GM18520 (cell line): ENCODE results near the gene TBC1D8.

Experiments
- ATAC-seq: cut with Tn5 transposase; IDR thresholded peaks from one replicate; pipeline ENCODE4 v1.9.1; 2021; ENCODE audit not compliant: unreplicated experiment

Gene TBC1D8

DNA sequence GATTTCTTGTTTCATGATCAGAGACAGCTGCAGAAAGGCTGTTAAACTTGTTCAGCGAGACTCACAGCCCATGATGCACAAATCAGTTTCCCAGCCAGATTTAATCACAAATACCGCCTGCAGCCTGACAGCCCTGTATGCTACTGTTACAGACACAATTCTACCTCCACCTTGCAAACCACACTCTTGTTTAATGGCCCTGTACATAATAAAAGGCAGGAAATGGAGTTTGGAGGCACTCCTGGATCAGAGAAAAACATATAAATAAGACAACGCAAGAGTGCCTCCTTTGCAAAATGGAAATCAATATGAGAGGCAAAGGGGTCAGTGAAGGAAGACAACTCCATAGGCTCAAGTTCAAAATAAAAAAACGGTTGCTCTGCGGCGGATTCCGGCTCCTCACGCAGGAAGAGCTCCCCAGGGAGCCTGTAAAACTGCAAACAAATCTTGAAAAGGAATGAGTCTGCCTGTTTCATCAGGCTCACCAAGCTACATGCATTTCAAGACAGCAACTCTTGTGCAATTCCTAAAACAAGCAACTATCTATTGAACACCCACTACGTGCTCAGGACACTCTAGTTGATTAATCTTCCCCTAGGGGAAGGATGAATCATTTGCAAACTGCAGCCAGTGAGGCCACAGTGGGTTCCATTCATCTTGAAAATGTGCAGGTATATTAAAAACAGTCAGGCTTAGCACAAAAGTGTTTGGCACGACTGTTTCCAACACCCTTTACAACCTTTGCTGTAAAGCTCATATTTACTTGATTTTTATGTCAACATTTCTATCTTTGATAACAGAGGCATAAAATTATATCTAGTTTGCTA lies 37.5 kb downstream of the TBC1D8 start:
- no peak for ATAC-seq

DNA sequence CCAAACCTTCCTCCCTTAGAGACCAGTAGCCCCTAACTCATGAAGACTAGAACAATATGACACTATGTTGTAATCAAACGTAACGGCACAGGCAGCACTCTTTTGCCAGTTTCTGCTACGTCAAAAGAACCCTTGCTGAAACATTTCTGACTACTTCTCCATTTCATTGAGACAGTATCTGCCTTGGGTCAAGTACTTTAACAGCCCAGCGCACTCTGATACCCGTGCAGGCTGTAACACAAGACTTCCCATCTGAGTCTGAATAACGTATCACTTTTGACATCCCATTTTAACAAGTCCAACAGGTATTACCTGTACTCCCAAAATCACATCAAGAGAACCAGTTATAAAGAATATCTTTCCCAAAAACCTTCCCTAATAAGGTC lies 38.4 kb downstream of the TBC1D8 start:
- ATAC-seq, result no peak

GRCh38 chr2:101111917-101112771 lies 39.0 kb downstream of the TBC1D8 start:
- no peak for ATAC-seq

DNA sequence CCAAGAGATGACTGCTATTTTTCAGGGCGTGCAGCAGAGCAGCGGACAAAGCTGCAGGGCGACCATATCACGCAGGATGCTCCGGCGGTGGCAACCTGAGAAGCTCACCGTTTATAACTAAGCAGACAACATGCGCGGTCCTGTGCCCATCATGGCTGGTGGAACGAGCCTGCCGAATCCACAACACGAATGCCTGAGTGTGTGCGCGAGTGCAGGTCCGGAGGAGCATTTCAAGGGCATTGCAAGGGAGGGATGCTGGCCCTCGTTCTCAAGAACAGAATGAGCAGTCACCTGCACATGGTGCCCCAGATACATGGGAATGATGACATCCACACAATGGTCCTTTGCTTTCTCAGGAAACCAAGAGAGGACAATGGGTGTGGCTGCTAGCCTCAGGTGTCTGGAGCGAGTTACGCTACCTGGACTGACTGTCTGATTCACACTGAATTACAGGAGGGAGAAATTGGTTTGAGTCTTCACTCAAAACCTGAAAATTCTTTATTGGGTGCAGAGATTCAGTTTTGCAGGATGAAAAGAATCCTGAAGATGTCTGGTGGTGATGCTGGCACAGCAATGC lies 39.8 kb downstream of the TBC1D8 start:
- no peak for ATAC-seq

DNA sequence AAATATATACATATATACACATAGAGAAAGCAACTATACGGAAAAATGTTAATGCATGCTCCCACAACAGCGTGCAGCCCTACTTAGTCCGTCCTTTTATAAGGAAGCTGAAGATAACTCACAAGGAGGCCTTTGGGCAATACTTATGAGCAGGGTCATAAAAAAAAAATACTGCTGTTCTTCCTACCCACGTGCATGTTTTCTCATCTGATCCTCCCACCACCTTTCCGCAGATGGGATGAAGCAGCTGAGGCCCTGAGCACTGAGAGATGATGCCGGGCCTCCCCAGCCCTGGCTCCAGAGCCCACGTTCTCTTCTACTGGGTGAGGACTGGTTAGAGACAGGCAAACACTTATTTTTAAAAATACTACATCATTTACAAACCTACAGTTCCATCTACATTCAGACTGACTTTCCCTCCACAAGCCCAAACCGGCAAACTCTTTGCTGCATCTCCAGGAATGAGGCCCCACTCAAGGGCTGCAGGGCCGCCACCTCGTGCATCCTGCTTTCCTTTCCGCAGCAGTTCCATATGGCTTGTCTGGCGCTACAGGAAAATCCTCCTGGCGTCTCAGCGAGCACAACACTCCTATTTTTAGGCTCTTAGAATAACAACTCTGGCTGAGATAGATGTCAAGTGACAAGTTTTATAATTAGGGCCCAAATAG lies 41.6 kb downstream of the TBC1D8 start:
- ATAC-seq, result no peak

DNA sequence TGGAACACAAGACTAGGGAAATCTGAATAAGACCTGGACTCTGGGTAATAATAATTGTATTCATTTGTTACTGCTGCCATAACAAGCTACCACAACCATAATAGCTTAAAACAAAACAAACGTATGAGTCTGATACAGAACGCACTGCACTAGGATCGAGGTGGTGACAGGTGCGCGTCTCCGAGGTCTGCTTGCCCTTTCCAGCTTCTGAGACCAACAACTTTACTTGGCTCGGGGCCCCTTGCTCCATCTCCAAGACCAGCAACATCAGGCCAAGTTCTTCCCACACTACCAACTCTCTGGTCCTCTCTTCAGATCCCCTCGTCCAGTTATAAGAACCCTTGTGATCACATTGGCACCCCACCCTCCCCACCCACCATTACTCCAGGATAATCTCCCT lies 42.8 kb downstream of the TBC1D8 start:
- ATAC-seq, result no peak

DNA sequence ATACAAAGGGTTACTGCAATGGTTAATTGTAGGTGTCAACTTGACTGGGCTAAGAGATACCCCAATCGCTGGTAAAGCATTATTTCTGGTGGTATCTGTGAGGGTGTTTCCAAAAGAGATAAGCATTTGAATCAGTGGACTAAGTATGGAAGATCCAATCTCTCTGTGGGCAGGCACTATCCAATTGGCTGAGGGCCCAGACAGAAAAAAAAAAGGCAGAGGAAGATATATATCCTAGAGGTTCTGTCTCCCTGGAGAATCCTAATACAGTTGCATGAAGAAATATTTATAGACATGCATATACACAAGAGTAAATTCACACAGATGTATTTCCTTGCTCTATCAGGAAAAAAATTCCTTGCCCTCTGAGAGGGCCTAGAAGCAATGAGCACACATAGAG lies 43.9 kb downstream of the TBC1D8 start:
- ATAC-seq, result no peak

GRCh38 chr2:101106453-101107181 lies 44.6 kb downstream of the TBC1D8 start:
- ATAC-seq, result no peak

DNA sequence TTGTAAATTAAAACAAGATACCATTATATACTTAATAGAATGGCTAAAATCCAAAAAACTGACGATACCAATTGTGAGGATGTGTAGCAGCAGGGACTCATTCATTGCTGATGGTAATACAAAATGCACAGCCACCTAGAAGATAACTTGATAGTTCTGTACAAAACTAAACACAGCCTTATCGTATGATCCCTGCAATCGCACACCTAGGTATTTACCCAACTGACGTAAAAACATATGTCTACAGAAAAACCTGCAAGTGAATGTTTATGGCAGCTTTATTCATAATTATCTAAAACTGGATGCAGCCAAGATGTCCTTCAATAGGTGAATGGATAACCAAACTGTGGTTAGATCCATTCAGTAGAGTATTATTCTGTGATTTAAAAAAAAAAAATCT lies 45.5 kb downstream of the TBC1D8 start:
- no peak for ATAC-seq

GRCh38 chr2:101097638-101098037 lies 53.5 kb downstream of the TBC1D8 start:
- no peak for ATAC-seq

- no peak for ATAC-seq
These were observed 54.5 kb downstream of the TBC1D8 start for GRCh38 chr2:101096619-101097142.

DNA sequence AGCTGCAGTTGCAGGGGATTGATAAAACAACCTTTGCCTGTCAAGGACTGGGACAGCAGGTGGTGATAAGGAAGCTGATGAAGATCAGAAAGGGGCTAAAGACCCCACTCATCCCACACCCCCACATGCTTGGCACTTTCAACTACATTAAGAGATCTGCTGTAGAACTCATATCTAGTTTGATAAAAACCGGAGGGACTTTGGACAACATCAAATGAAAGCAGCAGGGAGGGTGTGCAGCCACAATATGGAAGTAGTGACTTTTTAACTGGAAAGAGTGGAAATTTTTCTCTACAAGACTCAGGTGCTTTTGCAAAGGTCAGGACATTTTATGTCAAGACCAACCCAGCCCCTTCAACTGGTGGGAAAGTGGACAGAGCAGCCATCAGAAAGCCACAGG lies 56.8 kb downstream of the TBC1D8 start:
- ATAC-seq, result no peak

DNA sequence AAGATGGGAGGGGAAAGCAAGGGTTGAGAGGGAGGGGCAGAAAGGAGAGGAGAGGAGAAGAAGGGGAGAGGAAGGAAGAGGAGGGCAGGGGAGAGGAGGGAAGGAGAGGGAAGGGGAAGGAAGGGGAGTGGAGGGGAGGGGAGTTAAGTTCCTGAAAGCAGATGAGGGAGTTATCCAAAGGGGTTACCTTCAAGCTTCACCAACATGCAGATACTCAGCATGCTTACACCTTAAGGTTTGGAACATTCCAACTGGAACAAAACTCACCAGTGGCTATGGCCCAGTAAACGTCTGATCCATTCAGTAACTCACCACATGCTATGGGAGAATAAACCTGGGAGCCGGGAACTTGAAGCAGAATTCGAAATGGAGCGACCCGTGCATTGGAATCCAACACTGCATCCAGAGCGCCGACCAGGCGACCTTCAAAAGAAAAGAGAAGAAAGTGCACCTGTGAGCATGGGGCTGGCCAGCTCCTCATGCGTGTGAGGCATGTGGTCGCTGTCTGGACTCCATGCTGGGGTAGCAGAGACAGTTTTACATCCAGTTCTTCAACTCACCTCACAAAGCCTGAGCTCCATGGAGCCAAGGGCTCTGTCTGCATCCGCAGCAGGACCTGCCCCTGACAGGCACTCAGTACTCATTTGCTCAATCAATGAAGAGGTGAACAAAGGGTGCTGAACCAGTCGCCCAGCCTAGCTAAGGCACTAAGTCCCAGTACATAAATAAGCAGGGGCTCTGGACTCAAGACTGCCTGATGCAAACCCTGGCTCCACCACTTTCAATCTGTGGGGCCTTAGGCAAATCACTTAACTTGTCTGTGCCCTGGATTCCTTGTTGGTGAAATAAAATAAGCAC lies 61.0 kb downstream of the TBC1D8 start:
- ATAC-seq, result no peak

DNA sequence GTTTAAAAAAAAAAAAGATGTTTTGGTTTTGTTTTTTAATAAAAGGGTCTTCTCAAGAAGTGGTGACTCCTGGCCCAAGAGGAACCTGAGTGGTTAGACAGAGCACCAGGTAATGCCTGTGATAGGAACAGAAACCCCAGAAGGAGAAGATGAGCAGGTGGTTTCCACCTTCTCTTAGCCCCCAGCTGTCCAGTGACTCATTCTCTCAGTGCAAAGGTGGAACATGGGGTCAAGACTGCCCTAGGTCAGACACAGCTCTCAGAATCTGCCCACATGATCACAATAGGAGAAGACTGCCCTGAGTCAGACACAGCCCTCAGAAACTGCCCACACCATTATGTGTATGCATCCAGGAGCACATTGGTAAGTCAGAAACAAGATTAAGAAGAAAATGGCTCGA lies 61.8 kb downstream of the TBC1D8 start:
- ATAC-seq, result peak; percentile 87

DNA sequence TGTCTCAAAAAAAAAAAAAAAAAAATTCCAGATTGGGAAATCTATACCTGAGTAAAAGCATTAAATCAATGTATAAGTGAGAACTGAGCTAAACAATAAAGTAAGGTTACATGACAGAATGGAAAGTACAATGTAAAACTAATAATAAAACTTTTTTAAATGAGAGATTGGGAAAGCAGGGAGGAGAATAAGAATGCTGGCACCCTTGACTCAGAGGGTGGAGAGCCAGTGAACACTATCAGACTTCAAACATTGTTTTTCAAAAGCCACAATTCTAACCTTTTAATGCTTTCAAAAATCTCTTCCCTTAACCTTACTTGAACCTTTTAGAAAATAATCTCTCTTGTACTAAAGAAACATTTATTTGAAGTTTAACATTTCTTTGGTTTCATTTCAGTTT lies 63.5 kb downstream of the TBC1D8 start:
- ATAC-seq, result no peak

GRCh38 chr2:101083613-101084012 lies 67.6 kb downstream of the TBC1D8 start:
- no peak for ATAC-seq

- ATAC-seq, result no peak
These were observed 68.2 kb downstream of the TBC1D8 start for GRCh38 chr2:101082998-101083397.

- no peak for ATAC-seq
These were observed 69.7 kb downstream of the TBC1D8 start for GRCh38 chr2:101081375-101081907.
